WTC11 (cell line): Measurements from ENCODE around the gene GOLGA8A. TPM values are rescaled to one million over a fixed set of nuclear protein-coding genes. Genes with fewer than 3 reads are reported as not detected.
"Not testable (repeated sequence)": the region's sequence is repeated elsewhere in the genome, so short reads cannot be mapped to it uniquely, and the experiment has no call there.

Source experiments
- ATAC-seq: fragments of 200-7000 bp; cut with Tn5 transposase; 2 replicates; pipeline ENCODE4 v1.10.0; 2021; ENCODE audit warnings: mild to moderate bottlenecking, moderate library complexity
- CTCF ChIA-PET: fragments of 300-600 bp; sonication (Branson Sonifier 250); formaldehyde crosslinking; loops from one replicate; lab custom pipeline; 2021; ENCODE audit warnings: antibody characterized with exemption; lab: Charles Lee
- POLR2A ChIA-PET: fragments of 350-600 bp; sonication (Branson Sonifier 250); formaldehyde crosslinking; loops from one replicate; lab custom pipeline; 2021; ENCODE audit warnings: antibody characterized with exemption; lab: Charles Lee
- DNase-seq: peaks from one replicate; pipeline ENCODE4 v3.0.0; 2021; ENCODE audit warnings: low spot score
- H3K27ac Mint-ChIP-seq: 2 replicates; pipeline ENCODE4 v1.8.0; 2021; ENCODE audit warnings: mixed read lengths
- H3K27me3 Mint-ChIP-seq: 2 replicates; pipeline ENCODE4 v1.8.0; 2021; ENCODE audit warnings: low read depth, mild to moderate bottlenecking, moderate library complexity, mixed read lengths
- H3K36me3 Mint-ChIP-seq: 2 replicates; pipeline ENCODE4 v1.8.0; 2021; ENCODE audit warnings: mixed read lengths
- H3K4me1 Mint-ChIP-seq: 2 replicates; pipeline ENCODE4 v1.8.0; 2022; ENCODE audit warnings: mixed read lengths
- H3K4me3 Mint-ChIP-seq: 2 replicates; pipeline ENCODE4 v1.8.0; 2021; ENCODE audit warnings: mild to moderate bottlenecking, moderate library complexity, mixed read lengths
- H3K9me3 Mint-ChIP-seq: 2 replicates; pipeline ENCODE4 v1.8.0; 2021; ENCODE audit warnings: mixed read lengths
- total RNA-seq: library from RNA; stranded (reverse); gene quantifications from 3 replicates; pipeline ENCODE4 v1.2.3, GENCODE V29; 2021

GOLGA8A gene
- total RNA-seq, 1 experiment from 2014 or later, result 37.2 TPM

DNA sequence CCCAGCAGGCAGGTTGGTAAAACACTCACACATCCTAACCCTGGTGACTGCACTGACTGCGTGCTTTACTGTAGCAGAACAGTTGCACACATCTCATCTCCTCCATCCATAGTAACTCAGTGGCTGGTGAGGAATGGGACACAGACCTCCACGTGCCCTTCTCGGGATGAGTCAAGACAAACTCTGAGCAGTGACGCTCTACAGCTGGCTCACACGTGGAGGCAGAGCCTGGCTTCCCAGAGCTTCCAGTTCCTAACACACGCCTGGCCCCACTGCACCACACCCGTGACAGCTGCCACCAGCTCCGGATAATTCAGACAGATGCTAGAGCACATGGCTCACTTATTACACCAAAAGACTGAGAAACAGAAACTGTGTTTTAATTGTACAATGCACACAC, 7.0 kb downstream of the GOLGA8A start:
- H3K4me1 Mint-ChIP-seq, CTCF ChIA-PET, H3K36me3 Mint-ChIP-seq, ATAC-seq, H3K4me3 Mint-ChIP-seq, H3K27ac Mint-ChIP-seq, POLR2A ChIA-PET, H3K9me3 Mint-ChIP-seq, DNase-seq, H3K27me3 Mint-ChIP-seq: not testable (repeated sequence)

DNA sequence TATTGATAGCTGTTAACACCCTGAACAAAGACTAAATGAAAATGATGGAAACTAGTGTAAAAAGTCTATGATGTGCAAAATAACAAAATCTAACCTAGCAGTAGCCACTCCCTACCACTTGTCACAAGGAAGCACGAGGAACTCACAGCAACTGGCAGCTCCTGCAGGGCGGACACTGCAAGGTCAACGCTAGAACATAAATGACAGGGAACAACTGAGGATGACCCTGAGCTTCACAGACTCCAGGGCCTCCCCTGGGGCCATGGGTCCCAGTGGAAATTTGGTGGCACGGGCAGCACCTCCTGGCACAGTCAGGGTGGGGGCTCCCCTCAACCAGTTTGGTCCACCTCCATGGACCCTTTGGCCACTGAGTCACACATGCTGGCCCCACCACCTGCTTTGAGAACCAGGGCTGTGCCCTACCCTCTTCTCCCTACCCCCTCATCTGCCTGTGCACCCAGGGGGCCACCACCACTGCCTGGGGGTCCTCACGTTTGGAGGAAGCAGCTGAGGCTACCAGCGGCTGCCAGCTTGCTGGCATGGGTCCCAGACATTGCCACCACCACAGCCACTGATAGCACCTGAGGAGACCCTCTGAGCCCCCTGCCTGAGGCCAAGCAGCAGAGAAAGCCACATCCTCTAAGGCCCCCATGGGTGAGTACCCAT, 14.1 kb downstream of the GOLGA8A start:
- H3K9me3 Mint-ChIP-seq, H3K4me3 Mint-ChIP-seq, POLR2A ChIA-PET, H3K36me3 Mint-ChIP-seq, DNase-seq, ATAC-seq, H3K27ac Mint-ChIP-seq, H3K4me1 Mint-ChIP-seq, CTCF ChIA-PET, H3K27me3 Mint-ChIP-seq: not testable (repeated sequence)

DNA sequence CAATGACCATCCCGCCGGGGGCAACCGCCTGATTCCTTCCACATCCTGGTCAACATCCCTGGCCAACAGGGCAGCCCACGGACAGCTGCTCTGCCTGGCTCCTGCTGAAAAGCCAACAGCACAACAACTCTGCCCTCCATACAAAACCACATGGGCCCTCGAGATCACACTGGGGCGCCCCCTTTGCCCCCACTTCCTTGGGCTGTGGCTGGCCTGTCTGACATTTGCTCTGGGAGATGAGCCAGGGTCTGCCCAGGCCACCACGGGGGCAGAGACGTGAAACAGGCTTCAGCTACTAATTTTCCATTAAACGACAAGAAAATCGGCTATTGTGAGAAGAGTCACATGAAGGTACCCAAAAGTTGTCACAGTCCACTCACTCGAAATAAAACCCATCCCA, 16.7 kb downstream of the GOLGA8A start:
- H3K36me3 Mint-ChIP-seq, ATAC-seq, CTCF ChIA-PET, H3K4me3 Mint-ChIP-seq, H3K27ac Mint-ChIP-seq, DNase-seq, POLR2A ChIA-PET, H3K4me1 Mint-ChIP-seq, H3K27me3 Mint-ChIP-seq, H3K9me3 Mint-ChIP-seq: not testable (repeated sequence)

DNA sequence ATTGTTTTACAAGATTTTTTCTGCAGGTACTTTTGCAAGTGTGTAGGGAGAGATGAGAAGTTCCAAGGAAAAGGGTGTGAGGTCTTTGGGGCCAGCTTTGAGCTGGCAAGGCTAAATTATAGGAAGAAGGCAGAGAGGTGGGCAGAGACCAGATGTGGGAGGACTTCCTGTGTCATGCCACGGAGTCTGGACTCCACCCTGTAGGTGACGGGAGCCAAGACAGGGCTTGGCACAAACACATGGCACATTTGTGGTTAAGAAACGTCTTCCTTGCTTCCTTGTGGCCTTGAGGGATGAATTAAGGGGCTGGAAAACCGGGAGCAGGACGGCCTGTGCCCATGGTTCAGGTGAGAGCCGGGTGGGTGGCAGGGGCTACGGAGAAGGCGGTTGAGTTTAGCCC, 19.2 kb downstream of the GOLGA8A start:
- H3K9me3 Mint-ChIP-seq, H3K27me3 Mint-ChIP-seq, H3K4me3 Mint-ChIP-seq, ATAC-seq, H3K27ac Mint-ChIP-seq, CTCF ChIA-PET, DNase-seq, H3K4me1 Mint-ChIP-seq, H3K36me3 Mint-ChIP-seq, POLR2A ChIA-PET: not testable (repeated sequence)

DNA sequence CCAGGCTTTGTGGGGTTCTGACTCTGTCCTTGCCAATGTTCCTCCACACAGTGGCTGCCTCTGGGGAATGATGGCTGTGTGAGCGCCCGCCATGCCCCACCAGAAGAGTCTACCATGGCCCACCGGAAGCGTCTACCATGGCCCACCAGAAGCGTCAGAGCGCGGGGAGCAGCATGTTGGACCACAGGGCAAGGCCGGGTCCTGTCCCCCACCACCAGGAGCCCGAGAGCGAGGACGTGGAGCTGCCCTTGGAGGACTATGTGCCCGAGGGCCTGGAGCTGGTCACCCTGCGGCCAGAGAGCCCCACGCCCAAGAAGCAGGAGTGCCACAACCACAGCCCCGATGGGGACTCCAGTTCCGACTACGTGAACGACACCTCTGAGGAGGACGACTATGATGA, 28.1 kb downstream of the GOLGA8A start:
- H3K27me3 Mint-ChIP-seq, H3K4me3 Mint-ChIP-seq, H3K36me3 Mint-ChIP-seq, ATAC-seq, DNase-seq, POLR2A ChIA-PET, H3K27ac Mint-ChIP-seq, H3K4me1 Mint-ChIP-seq, H3K9me3 Mint-ChIP-seq, CTCF ChIA-PET: not testable (repeated sequence)

DNA sequence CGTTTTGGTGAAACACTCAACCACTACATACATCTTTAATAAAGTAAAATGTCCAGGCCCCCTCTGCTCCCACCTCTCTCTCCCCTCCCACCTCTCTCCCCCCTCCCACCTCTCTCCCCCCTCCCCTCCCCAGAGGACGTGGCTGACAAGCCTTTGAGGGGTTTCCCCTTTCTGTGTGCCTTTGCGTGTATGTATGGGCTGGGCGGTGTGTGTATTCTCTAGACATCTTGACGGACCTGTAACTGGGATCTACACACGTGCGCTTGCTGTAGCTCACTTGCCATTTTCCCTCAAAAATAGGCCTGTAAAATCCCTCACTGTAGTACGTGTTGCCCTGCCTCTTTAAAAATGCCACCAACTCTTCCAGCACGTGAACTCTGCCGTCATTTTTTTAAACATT, 28.6 kb downstream of the GOLGA8A start:
- H3K36me3 Mint-ChIP-seq, H3K27me3 Mint-ChIP-seq, H3K4me1 Mint-ChIP-seq, DNase-seq, H3K9me3 Mint-ChIP-seq, CTCF ChIA-PET, ATAC-seq, POLR2A ChIA-PET, H3K27ac Mint-ChIP-seq, H3K4me3 Mint-ChIP-seq: not testable (repeated sequence)

DNA sequence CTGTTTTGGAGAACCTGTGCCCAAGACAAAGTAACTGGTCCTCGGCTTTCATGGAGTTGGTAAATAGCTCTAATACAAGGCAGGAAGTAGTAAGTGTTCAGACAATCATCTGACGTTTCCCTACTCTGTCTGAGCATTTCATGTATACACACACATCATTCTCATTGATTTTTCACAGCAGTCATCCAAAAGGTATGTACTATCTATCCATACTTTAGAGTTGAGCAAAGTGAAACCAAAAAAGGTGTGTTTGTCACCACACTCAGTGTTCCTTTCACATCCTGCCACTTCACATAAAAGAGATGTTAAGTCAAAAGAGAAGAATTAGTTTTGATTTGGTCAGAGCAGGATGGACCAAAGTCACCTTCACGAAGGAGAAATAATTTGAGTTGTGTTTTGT, 33.7 kb downstream of the GOLGA8A start:
- DNase-seq, POLR2A ChIA-PET, H3K27me3 Mint-ChIP-seq, H3K4me3 Mint-ChIP-seq, ATAC-seq, CTCF ChIA-PET, H3K4me1 Mint-ChIP-seq, H3K36me3 Mint-ChIP-seq, H3K27ac Mint-ChIP-seq, H3K9me3 Mint-ChIP-seq: not testable (repeated sequence)

DNA sequence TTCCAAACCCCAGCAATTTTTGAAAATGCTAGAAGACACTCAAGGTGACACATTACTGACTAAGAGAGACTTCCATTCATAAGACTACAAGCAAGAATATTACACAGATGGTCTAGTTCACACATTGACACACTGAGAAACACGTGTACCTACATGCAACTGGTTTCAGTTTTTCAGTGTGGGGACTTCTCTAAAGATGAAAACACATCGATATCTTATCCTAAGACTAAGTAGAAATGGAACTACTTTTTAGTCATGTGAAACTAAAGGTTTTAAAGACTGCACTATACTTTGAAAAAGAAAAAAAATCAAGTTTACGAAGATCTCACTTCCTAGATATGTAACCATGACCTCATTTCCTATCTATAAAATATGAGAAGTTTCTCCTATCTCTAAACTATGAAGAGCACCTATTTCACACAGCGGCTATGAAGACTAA, 34.4 kb downstream of the GOLGA8A start:
- H3K4me3 Mint-ChIP-seq, H3K4me1 Mint-ChIP-seq, ATAC-seq, H3K27me3 Mint-ChIP-seq, H3K27ac Mint-ChIP-seq, CTCF ChIA-PET, POLR2A ChIA-PET, H3K9me3 Mint-ChIP-seq, DNase-seq, H3K36me3 Mint-ChIP-seq: not testable (repeated sequence)

DNA sequence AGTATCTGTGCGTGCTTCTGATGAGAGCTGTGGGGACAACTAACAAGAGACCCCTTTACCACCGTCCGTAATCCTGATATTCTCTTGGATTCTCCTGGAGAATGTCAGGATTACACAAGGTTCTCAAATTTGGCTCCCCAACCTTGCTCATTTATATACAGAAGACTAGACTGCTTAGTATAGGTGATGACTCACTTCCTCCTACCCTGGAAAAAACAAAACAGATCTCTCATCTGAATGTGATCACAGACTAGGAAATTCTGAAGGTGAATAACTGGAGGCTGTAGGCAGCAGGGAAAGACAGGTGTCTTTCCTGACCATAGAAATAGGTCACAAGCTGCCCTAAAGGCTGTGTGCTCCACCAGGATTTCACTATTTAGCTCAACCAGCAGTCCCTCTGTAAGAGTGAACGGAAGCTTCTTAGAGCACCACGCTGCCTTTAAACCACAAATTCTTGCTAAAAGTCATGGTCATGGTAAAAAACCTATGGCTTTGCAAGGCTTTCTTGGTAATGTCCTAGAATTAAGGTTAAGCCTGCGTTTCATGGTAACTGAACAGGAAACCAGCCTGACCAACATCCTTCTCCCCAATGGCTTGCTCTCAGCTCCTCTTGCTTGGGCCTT, 39.9 kb downstream of the GOLGA8A start:
- DNase-seq, H3K27me3 Mint-ChIP-seq, ATAC-seq, H3K9me3 Mint-ChIP-seq, CTCF ChIA-PET, H3K4me1 Mint-ChIP-seq, POLR2A ChIA-PET, H3K4me3 Mint-ChIP-seq, H3K36me3 Mint-ChIP-seq, H3K27ac Mint-ChIP-seq: not testable (repeated sequence)

DNA sequence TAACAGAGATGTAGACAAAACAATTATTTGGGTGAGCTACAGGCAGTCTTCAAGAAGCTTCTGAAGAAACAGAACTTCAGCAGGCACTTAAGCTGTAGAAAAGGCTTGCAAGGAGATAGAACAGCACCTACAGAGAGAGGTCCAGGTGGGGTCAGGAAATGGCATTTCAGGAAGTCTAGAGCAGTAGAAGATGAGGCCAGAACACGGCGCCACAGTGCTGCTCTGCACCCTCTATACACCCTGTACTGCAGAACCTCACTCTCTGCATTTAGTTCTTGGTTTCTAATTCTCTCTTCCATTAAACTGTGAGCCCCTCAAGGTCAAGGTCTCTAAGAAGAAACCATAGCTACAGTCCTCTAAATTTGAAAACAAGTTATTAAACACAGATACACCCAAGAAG, 44.6 kb downstream of the GOLGA8A start:
- H3K36me3 Mint-ChIP-seq, H3K9me3 Mint-ChIP-seq, H3K4me1 Mint-ChIP-seq, POLR2A ChIA-PET, H3K27ac Mint-ChIP-seq, H3K4me3 Mint-ChIP-seq, DNase-seq, H3K27me3 Mint-ChIP-seq, CTCF ChIA-PET, ATAC-seq: not testable (repeated sequence)

DNA sequence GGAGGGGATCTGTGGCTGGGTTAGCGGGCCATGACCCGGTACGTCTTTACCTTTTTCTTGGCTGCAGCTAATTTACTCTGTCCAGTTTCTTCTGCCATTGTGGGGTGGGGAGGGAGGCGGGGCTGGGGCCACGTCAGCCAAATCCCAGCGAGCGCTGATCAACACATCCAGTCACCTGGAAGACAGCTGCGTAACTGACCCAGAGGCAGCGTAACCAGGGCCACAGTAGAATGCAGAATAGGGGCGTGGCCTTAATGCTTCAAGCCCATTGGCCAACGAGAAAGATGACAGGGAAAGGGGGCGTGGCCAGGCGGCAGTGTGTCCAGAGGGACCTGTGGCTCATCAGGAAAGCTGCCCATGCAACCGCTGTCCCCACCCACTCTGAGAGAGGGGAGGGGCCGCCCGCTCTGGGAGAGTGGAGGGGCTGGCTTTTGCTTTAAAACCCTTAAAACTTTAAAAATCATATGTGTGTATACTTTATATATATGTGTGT, 48.0 kb downstream of the GOLGA8A start:
- H3K27ac Mint-ChIP-seq, H3K27me3 Mint-ChIP-seq, CTCF ChIA-PET: not testable (repeated sequence)

More for the DNA sequence above, 48.0 kb downstream of the GOLGA8A start:
- ATAC-seq, result peak; percentile 93
- H3K36me3 Mint-ChIP-seq, DNase-seq, POLR2A ChIA-PET, H3K9me3 Mint-ChIP-seq, H3K4me1 Mint-ChIP-seq, H3K4me3 Mint-ChIP-seq: not testable (repeated sequence)
